Stimulated activated CD4-positive, alpha-beta T cell treated with anti-CD3 and anti-CD28 coated beads, TNF-alpha, amount 100 ng/mL, for 48 hours (primary cell): ENCODE data around the gene RPS6KL1.

Source experiments
- DNase-seq, 3 donors: peaks; one replicate each; pipeline ENCODE4 v3.0.0-alpha.2; 2020; ENCODE audit warnings: low read depth in 3 of 3

RPS6KL1 gene

GRCh38 chr14:74855021-74855420, 68.0 kb downstream of the RPS6KL1 start:
- no peak for DNase-seq
